GM21528 (cell line): ENCODE measurements around the gene POC1A.
"Not testable (repeated sequence)": the region's sequence is repeated elsewhere in the genome, so short reads cannot be mapped to it uniquely, and the experiment has no call there.

Source experiments
- ATAC-seq: cut with Tn5 transposase; IDR thresholded peaks from one replicate; pipeline ENCODE4 v1.9.1; 2021; ENCODE audit warnings: mild to moderate bottlenecking, moderate library complexity; ENCODE audit not compliant: unreplicated experiment, low FRiP score

POC1A gene

GRCh38 chr3:52153389-52154096, 680 bp downstream of the POC1A start:
- no peak for ATAC-seq

- ATAC-seq = not testable (repeated sequence)
These were observed 2.2 kb downstream of the POC1A start for GRCh38 chr3:52151991-52152390.

- ATAC-seq = no peak
These were observed 3.4 kb downstream of the POC1A start for GRCh38 chr3:52150860-52151259.

GRCh38 chr3:52150357-52150756, 3.9 kb downstream of the POC1A start:
- no peak for ATAC-seq

GRCh38 chr3:52149726-52150125, 4.5 kb downstream of the POC1A start:
- no peak for ATAC-seq

GRCh38 chr3:52149021-52149420, 5.2 kb downstream of the POC1A start:
- no peak for ATAC-seq

- no peak for ATAC-seq
These were observed 6.4 kb downstream of the POC1A start for GRCh38 chr3:52147804-52148203.

GRCh38 chr3:52146811-52147210, 7.4 kb downstream of the POC1A start:
- ATAC-seq = no peak

GRCh38 chr3:52146189-52146588, 8.0 kb downstream of the POC1A start:
- ATAC-seq = no peak

- no peak for ATAC-seq
These were observed 8.5 kb downstream of the POC1A start for GRCh38 chr3:52145736-52146110.

- ATAC-seq = no peak
These were observed 9.2 kb downstream of the POC1A start for GRCh38 chr3:52144796-52145735.

- ATAC-seq = no peak
These were observed 10.0 kb downstream of the POC1A start for GRCh38 chr3:52144034-52144795.

GRCh38 chr3:52143616-52144015, 10.6 kb downstream of the POC1A start:
- ATAC-seq = no peak

GRCh38 chr3:52143156-52143555, 11.1 kb downstream of the POC1A start:
- ATAC-seq = no peak

GRCh38 chr3:52141751-52142150, 12.5 kb downstream of the POC1A start:
- ATAC-seq = no peak

GRCh38 chr3:52140769-52141168, 13.5 kb downstream of the POC1A start:
- ATAC-seq = no peak

GRCh38 chr3:52140000-52140399, 14.2 kb downstream of the POC1A start:
- no peak for ATAC-seq

- no peak for ATAC-seq
These were observed 16.9 kb downstream of the POC1A start for GRCh38 chr3:52137311-52137710.

- no peak for ATAC-seq
These were observed 17.7 kb downstream of the POC1A start for GRCh38 chr3:52136513-52136912.

- ATAC-seq = no peak
These were observed 18.9 kb downstream of the POC1A start for GRCh38 chr3:52135332-52135731.

- ATAC-seq = no peak
These were observed 19.5 kb downstream of the POC1A start for GRCh38 chr3:52134761-52135160.
